ENCODE measurements around the gene PKHD1.

- TF ChIP-seq CTCF (IDR thresholded peaks at IDR 0.05), result peak in 2 of 3 experiments; percentile 43 to 57
- TF ChIP-seq POLR2A (IDR thresholded peaks at IDR 0.05), result no peak
- TF ChIP-seq POLR2AphosphoS5 (IDR thresholded peaks at IDR 0.05; ENCODE audit: insufficient read depth in 1 of 2, low read depth in 1 of 2), result no peak
These were observed 127.5 kb downstream of the PKHD1 start for GRCh38 chr6:51959744-51960383.
